Neural cell (in vitro differentiated cells): Measurements from ENCODE around the gene VEGFB. TPM values are rescaled to one million over a fixed set of nuclear protein-coding genes. Genes with fewer than 3 reads are reported as not detected.
A peak's percentile ranks its signal among the peaks of the same experiment; 100 is the strongest.

Source experiments
- H2AFZ ChIP-seq: fragments of 200-600, 300-800 bp; sonication (generic), shearing (Covaris generic); 2 replicates; pipeline ENCODE4 v1.6.0; 2014; ENCODE audit warnings: low read depth, mild to moderate bottlenecking, antibody characterized with exemption, low read length, moderate library complexity
- H3F3A ChIP-seq: fragments of 200-600 bp; shearing (Covaris generic); 2 replicates; pipeline ENCODE4 v1.6.1; 2016; ENCODE audit warnings: mild to moderate bottlenecking, moderate library complexity, mixed read lengths, antibody characterized with exemption, low read length; ENCODE audit not compliant: insufficient read depth, poor library complexity, severe bottlenecking
- H3K27ac ChIP-seq: fragments of 200-600, 300-800 bp; sonication (generic), shearing (Covaris generic); 2 replicates; pipeline ENCODE4 v1.5.1; 2014; ENCODE audit warnings: mild to moderate bottlenecking, low read length, moderate library complexity
- H3K27me3 ChIP-seq: fragments of 300-800, 200-600 bp; sonication (generic), shearing (Covaris generic); 2 replicates; pipeline ENCODE4 v1.6.0; 2014; ENCODE audit warnings: mild to moderate bottlenecking, low read depth, low read length, moderate library complexity; ENCODE audit not compliant: insufficient read depth
- H3K36me3 ChIP-seq: fragments of 300-800, 200-600 bp; sonication (generic), shearing (Covaris generic); 2 replicates; pipeline ENCODE4 v1.5.1; 2014; ENCODE audit warnings: mild to moderate bottlenecking, antibody characterized with exemption, low read length, moderate library complexity; ENCODE audit not compliant: insufficient read depth
- H3K4me2 ChIP-seq: fragments of 300-800, 200-600 bp; sonication (generic), shearing (Covaris generic); 2 replicates; pipeline ENCODE4 v1.6.0; 2014; ENCODE audit warnings: mild to moderate bottlenecking, low read length
- H3K4me3 ChIP-seq: fragments of 300-800, 200-600 bp; sonication (generic), shearing (Covaris generic); 2 replicates; pipeline ENCODE4 v1.5.1; 2014; ENCODE audit warnings: mild to moderate bottlenecking, low read length, moderate library complexity
- H3K79me2 ChIP-seq: fragments of 200-600 bp; shearing (Covaris generic); replicated peaks from 2 replicates; pipeline ENCODE4 v1.6.0; 2014; ENCODE audit warnings: mild to moderate bottlenecking, low read length, moderate library complexity; ENCODE audit not compliant: insufficient read depth
- H3K9ac ChIP-seq: fragments of 300-800, 200-600 bp; sonication (generic), shearing (Covaris generic); 2 replicates; pipeline ENCODE4 v1.6.1; 2016; ENCODE audit warnings: mild to moderate bottlenecking, low read length, mixed read lengths
- H3K9me2 ChIP-seq: fragments of 200-600 bp; shearing (Covaris generic); 2 replicates; pipeline ENCODE4 v1.6.1; 2016; ENCODE audit warnings: mild to moderate bottlenecking, low read length, mixed read lengths; ENCODE audit not compliant: insufficient read depth
- H3K9me3 ChIP-seq: fragments of 200-600, 300-800 bp; sonication (generic), shearing (Covaris generic); 2 replicates; pipeline ENCODE4 v1.6.1; 2016; ENCODE audit warnings: mild to moderate bottlenecking, mixed run types, low read length, moderate library complexity, mixed read lengths
- H4K20me1 ChIP-seq: fragments of 200-600 bp; shearing (Covaris generic); 2 replicates; pipeline ENCODE4 v1.6.1; 2016; ENCODE audit warnings: mild to moderate bottlenecking, mixed run types; ENCODE audit not compliant: insufficient read depth
- CTCF ChIP-seq: fragments of 450-650 bp; IDR thresholded peaks from 2 replicates; pipeline ENCODE4 v1.5.1; 2014; ENCODE audit warnings: antibody characterized with exemption, mild to moderate bottlenecking, moderate library complexity; ENCODE audit not compliant: poor library complexity, severe bottlenecking
- EP300 ChIP-seq: fragments of 450-650 bp; conservative IDR thresholded peaks from 2 replicates; pipeline ENCODE4 v1.6.1; 2014; ENCODE audit warnings: antibody characterized with exemption, mild to moderate bottlenecking, moderate library complexity; ENCODE audit not compliant: poor library complexity, severe bottlenecking
- EZH2 ChIP-seq: fragments of 200-600, 300-800 bp; shearing (Covaris generic), sonication (generic); IDR thresholded peaks from 2 replicates; pipeline ENCODE4 v1.6.1; 2014; ENCODE audit warnings: antibody characterized with exemption, low read length, borderline replicate concordance, mild to moderate bottlenecking; ENCODE audit not compliant: insufficient read depth, poor library complexity, severe bottlenecking
- MXI1 ChIP-seq: fragments of 450-650 bp; conservative IDR thresholded peaks from 2 replicates; pipeline ENCODE4 v1.6.1; 2014; ENCODE audit warnings: antibody characterized with exemption, mild to moderate bottlenecking; ENCODE audit not compliant: poor library complexity, severe bottlenecking
- POLR2AphosphoS5 ChIP-seq: IDR thresholded peaks from 2 replicates; pipeline ENCODE4 v1.6.1; 2012
- RAD21 ChIP-seq: fragments of 450-650 bp; conservative IDR thresholded peaks from 2 replicates; pipeline ENCODE4 v1.6.1; 2014; ENCODE audit warnings: antibody characterized with exemption, mild to moderate bottlenecking, moderate library complexity
- SMC3 ChIP-seq: fragments of 450-650 bp; conservative IDR thresholded peaks from 2 replicates; pipeline ENCODE4 v1.6.1; 2014; ENCODE audit warnings: antibody characterized with exemption, mild to moderate bottlenecking, moderate library complexity; ENCODE audit not compliant: poor library complexity
- TAF1 ChIP-seq: IDR thresholded peaks from 2 replicates; pipeline ENCODE4 v1.6.1; 2012; ENCODE audit warnings: low read depth
- polyA plus RNA-seq: library from polyadenylated mRNA; depleted of rRNA; stranded (reverse); fragments of >200 nt; gene quantifications from 2 replicates; pipeline ENCODE4 v1.2.3, GENCODE V29; 2014
- TF ChIP-seq, protein P1 (sequence below): IDR thresholded peaks from 2 replicates; pipeline ENCODE4 v1.6.1; 2012; ENCODE audit warnings: borderline replicate concordance

Gene VEGFB
- polyA plus RNA-seq, 1 donor from 2014 or later, result 4.8 TPM

DNA sequence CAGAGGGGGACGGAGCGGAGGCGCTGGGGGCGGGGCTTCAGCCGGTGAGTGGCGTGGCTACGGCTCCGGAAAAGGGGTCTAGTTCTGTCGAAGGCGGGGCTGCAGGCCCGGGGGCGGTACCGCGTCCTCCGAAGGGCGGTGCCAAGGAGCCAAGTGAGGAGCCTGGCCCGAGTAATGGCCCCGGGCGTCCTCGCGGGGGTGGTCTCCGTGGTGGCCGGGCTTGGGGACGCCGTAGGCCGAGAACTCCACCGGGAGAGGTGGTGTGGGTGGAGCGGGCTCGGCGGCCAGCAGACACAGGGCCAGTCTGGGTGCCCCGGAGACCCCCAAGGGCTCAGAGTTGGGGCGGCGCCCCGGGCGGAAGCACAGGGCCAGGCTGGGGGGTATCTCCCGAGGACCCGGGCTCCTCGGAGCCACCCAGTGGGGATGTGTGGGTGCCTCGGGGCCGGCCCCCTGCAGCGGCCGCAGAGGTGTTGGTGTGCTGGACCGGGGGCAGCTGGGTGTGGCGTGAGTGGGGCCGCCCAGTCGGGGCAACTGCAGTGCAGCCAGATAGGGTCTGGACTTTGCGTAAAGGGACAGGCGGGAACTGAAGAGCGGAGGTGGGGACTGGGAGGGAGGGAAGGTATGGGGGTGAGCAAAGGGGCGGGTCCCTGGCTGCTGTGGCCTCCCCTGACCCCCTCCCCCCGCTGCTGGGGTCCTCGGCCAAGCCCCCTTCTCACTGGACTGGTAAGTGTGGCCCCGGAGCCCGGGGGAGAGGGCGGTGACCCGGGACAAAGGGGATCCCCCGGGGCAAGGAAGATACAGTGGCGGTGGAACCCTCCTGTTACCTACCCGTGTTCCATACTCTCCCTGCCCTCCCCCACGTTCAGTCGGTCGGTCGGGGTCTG is 7.3 kb downstream of the VEGFB start:
- no peaks in the 10 kb centered on the region for H3K9me3 ChIP-seq
- no peaks in the 10 kb centered on the region for H3K9me2 ChIP-seq
- H3K4me3 ChIP-seq, result peak overlapping the region; percentile 97
- TF ChIP-seq POLR2AphosphoS5 (peak; percentile 45), TAF1 (no peak), CTCF (peak; percentile 35), SMC3 (no peak)
- peak overlapping the region; percentile 82 for H3K9ac ChIP-seq
- H3K36me3 ChIP-seq, result no peaks in the 10 kb centered on the region
- no peaks in the 10 kb centered on the region for H3F3A ChIP-seq
- no peaks in the 10 kb centered on the region for H4K20me1 ChIP-seq
- peak overlapping the region; percentile 80 for H3K4me2 ChIP-seq
- H3K27me3 ChIP-seq, result no peaks in the 10 kb centered on the region
- peak overlapping the region; percentile 94 for H3K27ac ChIP-seq
- H3K79me2 ChIP-seq, result peaks cover 13% of the 10 kb centered on the region
- no peak overlapping the region for H2AFZ ChIP-seq

GRCh38 chr11:64243236-64243854 is 9.0 kb downstream of the VEGFB start:
- Histone ChIP-seq H3K27me3 (no peaks in the 10 kb centered on the region), H3K9me2 (no peaks in the 10 kb centered on the region), H3K36me3 (no peaks in the 10 kb centered on the region), H2AFZ (no peak overlapping the region), H3F3A (no peaks in the 10 kb centered on the region), H3K9me3 (no peaks in the 10 kb centered on the region), H3K4me3 (peak overlapping the region; percentile 2), H4K20me1 (no peaks in the 10 kb centered on the region), H3K79me2 (peaks cover 13% of the 10 kb centered on the region), H3K4me2 (no peak overlapping the region), H3K9ac (no peak overlapping the region), H3K27ac (no peak overlapping the region)
- TF ChIP-seq RAD21 (no peak), SMC3 (no peak), CTCF (no peak), TAF1 (no peak), EP300 (no peak), EZH2 (no peak), MXI1 (no peak), POLR2AphosphoS5 (no peak)
- TF ChIP-seq, protein P1, sequence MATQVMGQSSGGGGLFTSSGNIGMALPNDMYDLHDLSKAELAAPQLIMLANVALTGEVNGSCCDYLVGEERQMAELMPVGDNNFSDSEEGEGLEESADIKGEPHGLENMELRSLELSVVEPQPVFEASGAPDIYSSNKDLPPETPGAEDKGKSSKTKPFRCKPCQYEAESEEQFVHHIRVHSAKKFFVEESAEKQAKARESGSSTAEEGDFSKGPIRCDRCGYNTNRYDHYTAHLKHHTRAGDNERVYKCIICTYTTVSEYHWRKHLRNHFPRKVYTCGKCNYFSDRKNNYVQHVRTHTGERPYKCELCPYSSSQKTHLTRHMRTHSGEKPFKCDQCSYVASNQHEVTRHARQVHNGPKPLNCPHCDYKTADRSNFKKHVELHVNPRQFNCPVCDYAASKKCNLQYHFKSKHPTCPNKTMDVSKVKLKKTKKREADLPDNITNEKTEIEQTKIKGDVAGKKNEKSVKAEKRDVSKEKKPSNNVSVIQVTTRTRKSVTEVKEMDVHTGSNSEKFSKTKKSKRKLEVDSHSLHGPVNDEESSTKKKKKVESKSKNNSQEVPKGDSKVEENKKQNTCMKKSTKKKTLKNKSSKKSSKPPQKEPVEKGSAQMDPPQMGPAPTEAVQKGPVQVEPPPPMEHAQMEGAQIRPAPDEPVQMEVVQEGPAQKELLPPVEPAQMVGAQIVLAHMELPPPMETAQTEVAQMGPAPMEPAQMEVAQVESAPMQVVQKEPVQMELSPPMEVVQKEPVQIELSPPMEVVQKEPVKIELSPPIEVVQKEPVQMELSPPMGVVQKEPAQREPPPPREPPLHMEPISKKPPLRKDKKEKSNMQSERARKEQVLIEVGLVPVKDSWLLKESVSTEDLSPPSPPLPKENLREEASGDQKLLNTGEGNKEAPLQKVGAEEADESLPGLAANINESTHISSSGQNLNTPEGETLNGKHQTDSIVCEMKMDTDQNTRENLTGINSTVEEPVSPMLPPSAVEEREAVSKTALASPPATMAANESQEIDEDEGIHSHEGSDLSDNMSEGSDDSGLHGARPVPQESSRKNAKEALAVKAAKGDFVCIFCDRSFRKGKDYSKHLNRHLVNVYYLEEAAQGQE, result no peak
